SJCRH30 (cell line): ENCODE data around the gene ZNF846. TPM values are rescaled to one million over a fixed set of nuclear protein-coding genes. Genes with fewer than 3 reads are reported as not detected.
A peak's percentile ranks its signal among the peaks of the same experiment; 100 is the strongest.
"Not testable (repeated sequence)": the region's sequence is repeated elsewhere in the genome, so short reads cannot be mapped to it uniquely, and the experiment has no call there.

Experiments
- DNase-seq, 2 experiments: peaks; one replicate each; pipeline ENCODE4 v3.0.0-alpha.2; 2015 to 2020
- H3K27ac ChIP-seq: fragments of 250-450 bp; sonication (Bioruptor Pico); 2 replicates; pipeline ENCODE4 v1.5.1; 2020; ENCODE audit warnings: mild to moderate bottlenecking, moderate library complexity
- H3K27me3 ChIP-seq: fragments of 250-450 bp; sonication (Bioruptor Pico); 2 replicates; pipeline ENCODE4 v1.5.1; 2020; ENCODE audit warnings: mild to moderate bottlenecking, moderate library complexity
- H3K36me3 ChIP-seq: fragments of 250-450 bp; sonication (Bioruptor Pico); 2 replicates; pipeline ENCODE4 v1.5.1; 2020; ENCODE audit warnings: mild to moderate bottlenecking, moderate library complexity
- H3K4me1 ChIP-seq: fragments of 250-450 bp; sonication (Bioruptor Pico); 2 replicates; pipeline ENCODE4 v1.5.1; 2020; ENCODE audit warnings: mild to moderate bottlenecking, moderate library complexity
- H3K4me3 ChIP-seq: fragments of 250-450 bp; sonication (Bioruptor Pico); 2 replicates; pipeline ENCODE4 v1.5.1; 2020; ENCODE audit warnings: mild to moderate bottlenecking, moderate library complexity
- H3K9me3 ChIP-seq: fragments of 250-450 bp; sonication (Bioruptor Pico); replicated peaks from 2 replicates; pipeline ENCODE4 v1.5.1; 2020; ENCODE audit warnings: mild to moderate bottlenecking, moderate library complexity
- total RNA-seq: library from RNA; depleted of rRNA; stranded (reverse); fragments of >200 nt; shearing (Covaris generic); gene quantifications from 2 replicates; pipeline ENCODE4 v1.2.3, GENCODE V29; 2014; rRNA removed

ZNF846 gene
- total RNA-seq, result 0.89 and 3.1 TPM in 2 replicates

DNA sequence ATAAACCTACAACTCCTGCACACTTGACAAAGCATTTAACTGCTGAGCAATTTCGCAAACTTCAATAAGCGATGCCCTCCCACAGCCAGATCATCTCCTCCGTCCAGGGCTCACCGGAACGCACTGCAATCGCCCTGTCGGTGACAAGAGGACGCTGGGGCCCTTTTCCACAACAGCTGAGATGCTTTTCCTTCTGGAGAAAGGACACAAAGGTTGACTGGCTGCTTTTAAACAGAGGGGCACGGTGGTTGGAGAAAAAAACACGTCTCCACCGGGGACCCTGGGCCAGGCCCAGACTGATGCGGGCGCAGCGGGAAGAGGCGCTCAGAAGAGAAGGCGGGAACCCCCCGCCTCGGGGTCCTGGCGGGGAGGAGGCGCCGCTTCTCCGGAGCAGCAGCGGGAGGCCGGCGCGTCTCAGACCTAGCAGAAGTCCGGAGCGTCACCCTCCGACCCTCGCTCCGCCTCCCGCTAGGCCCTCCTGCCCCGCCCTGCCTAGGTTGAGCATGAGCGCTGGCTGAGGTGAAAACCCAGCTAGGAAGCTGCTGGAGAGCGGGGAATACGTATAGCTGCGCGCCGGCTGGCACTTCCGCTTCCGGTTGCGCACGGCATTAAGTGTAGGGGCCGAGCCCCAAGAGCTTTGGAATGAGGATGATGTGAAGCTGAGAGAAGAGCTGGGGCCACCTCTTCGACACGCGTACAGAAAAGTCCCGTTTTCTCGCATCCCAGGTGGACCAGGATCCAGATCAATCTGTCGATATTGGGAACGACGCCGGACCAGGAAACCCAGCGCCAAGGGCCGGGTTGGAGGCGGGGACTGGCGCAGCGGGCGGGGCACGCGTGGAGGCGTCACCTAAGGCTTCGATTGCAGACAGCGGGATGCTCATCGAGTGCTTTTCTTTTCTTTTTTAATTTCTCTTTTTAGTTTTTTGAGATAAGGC, at the start of gene ZNF846:
ZNF846 (minus strand) TSS at position 564 of the 938 bp plus-strand sequence. CDS start 3,788 bp downstream, outside the sequence.
- H3K27me3 ChIP-seq, result no peaks in the 10 kb centered on the region

DNA sequence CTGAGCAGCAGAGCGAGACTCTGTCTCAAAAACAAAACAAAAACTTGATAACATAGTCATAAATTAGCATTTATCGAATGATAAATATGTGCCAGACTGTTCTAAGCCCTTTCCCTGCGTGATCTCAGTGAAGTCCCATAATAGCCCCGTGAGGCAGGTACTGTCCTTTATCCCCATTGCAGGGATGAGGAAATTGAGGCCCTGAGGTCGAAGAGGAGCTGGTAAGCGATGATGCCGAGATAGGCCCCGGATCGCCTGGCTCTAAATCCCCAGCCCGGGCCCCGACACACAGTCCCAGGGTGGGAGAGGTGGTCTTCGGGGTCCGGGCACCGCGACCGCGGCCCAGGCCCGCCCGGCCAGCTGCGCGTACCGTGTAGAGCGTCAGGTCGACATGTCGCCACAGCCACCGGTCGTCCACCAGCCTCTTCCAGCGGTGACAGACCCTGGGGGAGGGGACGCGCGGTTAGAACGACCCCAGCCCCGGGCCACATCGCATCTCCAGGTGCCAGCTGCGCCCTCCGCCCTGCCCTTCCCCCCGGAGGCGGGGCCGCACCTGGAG, 49.7 kb upstream of the ZNF846 start:
- no peaks in the 10 kb centered on the region for H3K27me3 ChIP-seq
- peak overlapping the region; percentile 89 for H3K4me3 ChIP-seq
- no peaks in the 10 kb centered on the region; the same call in 1 of the 2 replicates for H3K4me1 ChIP-seq
- no peaks in the 10 kb centered on the region; the same call in 1 of the 2 replicates for H3K9me3 ChIP-seq
- DNase-seq, result no peak
- peak overlapping the region; percentile 83 for H3K27ac ChIP-seq
- H3K36me3 ChIP-seq, result peaks cover 10% of the 10 kb centered on the region

More for the DNA sequence above, at the start of gene ZNF846:
- Histone ChIP-seq H3K36me3 (no peaks in the 10 kb centered on the region), H3K27ac (peak within 1 kb of the TSS; percentile 58), H3K9me3 (no peaks in the 10 kb centered on the region), H3K4me1 (no peaks in the 10 kb centered on the region), H3K4me3 (peak within 1 kb of the TSS; percentile 66)
- DNase-seq, result peak; percentile 96

DNA sequence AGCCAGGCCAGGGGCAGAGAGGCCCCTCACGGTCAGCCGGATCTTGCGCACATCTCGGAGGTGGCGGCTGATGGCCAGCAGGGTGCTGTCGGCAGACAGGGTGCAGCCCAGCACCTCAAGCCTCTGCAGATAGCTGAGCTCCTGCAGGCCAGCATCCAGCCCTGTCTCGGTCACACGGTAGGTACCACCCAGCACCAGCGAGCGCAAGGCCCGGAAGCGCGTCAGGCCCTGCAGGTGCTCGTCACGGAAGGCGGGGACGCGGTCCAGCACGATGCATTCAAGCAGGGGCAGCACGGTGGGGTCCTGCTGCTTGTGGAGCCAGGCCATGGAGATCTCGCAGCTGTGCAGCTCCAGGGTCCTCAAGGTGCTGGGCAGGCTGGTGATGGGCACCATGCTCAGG, 42.6 kb upstream of the ZNF846 start:
- no peak overlapping the region for H3K4me3 ChIP-seq
- no peaks in the 10 kb centered on the region; the same call in 1 of the 2 replicates for H3K9me3 ChIP-seq
- H3K36me3 ChIP-seq, result peaks cover 21% of the 10 kb centered on the region
- H3K4me1 ChIP-seq, result no peaks in the 10 kb centered on the region
- H3K27me3 ChIP-seq, result no peaks in the 10 kb centered on the region
- H3K27ac ChIP-seq, result no peak overlapping the region
- DNase-seq, result no peak

DNA sequence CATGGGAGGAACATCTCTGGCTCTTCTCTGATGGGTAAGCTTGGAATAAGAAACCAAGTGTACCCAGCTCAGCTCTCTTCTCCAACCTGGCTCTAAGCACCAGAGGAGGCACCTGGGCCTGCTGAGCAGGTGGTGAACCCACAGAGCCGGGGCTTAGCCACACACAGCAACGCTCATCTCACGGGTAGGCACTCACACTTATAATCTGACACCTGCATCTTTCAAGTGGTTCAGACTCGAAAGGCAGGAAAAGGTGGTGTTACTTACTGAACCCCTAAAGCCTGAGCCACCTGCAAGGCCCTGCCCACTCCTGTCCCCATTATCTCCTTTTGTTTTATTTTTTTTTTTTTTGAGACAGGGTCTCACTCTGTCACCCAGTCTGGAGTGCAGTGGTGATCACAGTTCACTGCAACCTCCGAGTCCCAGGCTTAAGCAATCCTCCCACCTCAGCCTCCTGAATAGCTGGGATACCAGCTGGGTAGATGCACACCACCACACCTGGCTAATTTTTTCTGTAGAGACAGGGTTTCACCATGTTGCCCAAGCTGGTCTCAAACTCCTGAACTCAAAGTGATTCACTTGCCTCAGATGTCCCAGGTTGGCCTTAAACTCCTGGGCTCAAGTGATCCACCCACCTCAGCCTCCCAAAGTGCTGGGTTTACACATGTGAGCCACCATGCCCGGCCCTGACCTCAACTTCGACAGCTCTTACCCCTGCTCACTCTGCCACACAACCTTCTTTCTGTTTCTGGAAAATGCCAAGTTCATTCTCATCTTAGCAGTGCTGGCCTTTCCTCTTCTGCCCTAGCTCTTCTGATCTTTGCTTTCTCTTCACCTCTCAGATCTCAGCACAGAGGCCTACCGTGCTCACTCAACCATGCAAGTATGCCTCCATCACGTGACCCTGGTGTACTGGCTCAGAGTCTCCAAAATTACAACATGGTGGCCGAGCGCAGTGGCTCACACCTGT, 40.6 kb upstream of the ZNF846 start:
- no peaks in the 10 kb centered on the region for H3K27me3 ChIP-seq
- no peaks in the 10 kb centered on the region for H3K9me3 ChIP-seq
- H3K36me3 ChIP-seq, result peaks cover 23% of the 10 kb centered on the region
- no peak overlapping the region for H3K4me3 ChIP-seq
- H3K27ac ChIP-seq, result no peak overlapping the region
- no peaks in the 10 kb centered on the region for H3K4me1 ChIP-seq
- no peak for DNase-seq

DNA sequence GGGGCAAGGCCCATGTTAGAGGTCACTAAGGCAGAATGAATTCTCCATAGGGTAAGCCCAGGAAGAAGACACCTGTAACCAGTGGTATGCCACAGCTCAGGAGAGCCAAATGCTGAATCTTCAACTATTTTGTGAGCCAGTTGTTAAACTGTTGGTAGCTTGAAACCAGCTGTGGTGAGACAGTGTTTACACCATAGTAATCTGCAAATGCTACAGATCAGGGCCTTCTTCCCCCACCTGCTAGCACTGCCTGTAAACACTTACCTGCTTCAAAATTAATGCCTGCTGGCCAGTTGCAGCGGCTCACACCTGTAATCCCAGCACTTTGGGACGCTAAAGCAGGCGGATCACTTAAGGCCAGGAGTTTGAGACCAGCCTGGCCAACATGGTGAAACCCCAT, 38.3 kb upstream of the ZNF846 start:
- DNase-seq, result no peak
- H3K27ac ChIP-seq, result no peak overlapping the region
- H3K36me3 ChIP-seq, result peaks cover 15% of the 10 kb centered on the region
- no peaks in the 10 kb centered on the region for H3K9me3 ChIP-seq
- no peaks in the 10 kb centered on the region for H3K4me1 ChIP-seq
- no peaks in the 10 kb centered on the region for H3K27me3 ChIP-seq
- no peak overlapping the region for H3K4me3 ChIP-seq

DNA sequence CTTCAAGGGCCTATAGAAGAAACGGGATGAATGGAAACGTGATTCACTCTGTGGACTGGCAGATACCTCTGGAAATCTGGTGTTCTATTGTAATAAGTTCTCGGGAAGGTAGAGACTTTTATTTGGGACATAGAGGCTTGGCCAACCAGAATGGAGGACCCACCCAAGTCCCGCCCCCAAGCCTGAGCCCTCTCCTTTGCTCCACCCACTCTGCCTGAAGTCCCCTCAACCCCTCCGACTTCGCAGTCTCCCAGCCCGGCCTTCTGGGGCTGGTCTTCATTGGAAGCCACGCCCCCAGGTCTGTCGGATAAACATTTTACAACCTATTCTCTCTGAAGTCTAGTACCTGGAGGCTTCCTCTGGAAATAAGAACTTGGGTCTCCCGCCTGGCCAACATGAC, 33.4 kb upstream of the ZNF846 start:
- peaks cover 3% of the 10 kb centered on the region; the same call in 1 of the 2 replicates for H3K36me3 ChIP-seq
- no peak overlapping the region for H3K4me3 ChIP-seq
- no peaks in the 10 kb centered on the region for H3K4me1 ChIP-seq
- H3K9me3 ChIP-seq, result no peaks in the 10 kb centered on the region
- no peak for DNase-seq
- H3K27me3 ChIP-seq, result no peaks in the 10 kb centered on the region
- no peak overlapping the region for H3K27ac ChIP-seq

DNA sequence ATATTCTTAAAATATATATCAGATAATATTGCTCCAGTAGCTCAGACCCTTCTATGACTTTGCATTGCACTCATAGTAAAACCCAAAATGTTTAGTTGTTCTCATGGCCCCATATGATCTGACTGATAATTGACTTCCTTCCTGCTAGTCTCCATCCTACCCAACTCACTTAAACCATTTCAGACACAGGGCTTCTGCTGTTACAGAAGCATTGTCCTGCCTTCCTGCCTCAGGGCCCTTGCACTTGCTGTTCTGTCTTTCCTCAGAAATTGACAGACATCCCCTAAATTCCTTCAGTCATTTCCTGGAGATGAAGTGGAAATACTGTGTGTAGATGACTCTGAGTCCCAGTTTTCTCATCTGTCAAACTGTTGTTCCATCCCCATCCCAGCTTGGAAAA, 30.6 kb upstream of the ZNF846 start:
- no peaks in the 10 kb centered on the region for H3K4me1 ChIP-seq
- no peak for DNase-seq
- H3K9me3 ChIP-seq, result no peaks in the 10 kb centered on the region
- H3K27me3 ChIP-seq, result no peaks in the 10 kb centered on the region
- no peak overlapping the region for H3K4me3 ChIP-seq
- no peaks in the 10 kb centered on the region for H3K36me3 ChIP-seq
- H3K27ac ChIP-seq, result no peak overlapping the region

DNA sequence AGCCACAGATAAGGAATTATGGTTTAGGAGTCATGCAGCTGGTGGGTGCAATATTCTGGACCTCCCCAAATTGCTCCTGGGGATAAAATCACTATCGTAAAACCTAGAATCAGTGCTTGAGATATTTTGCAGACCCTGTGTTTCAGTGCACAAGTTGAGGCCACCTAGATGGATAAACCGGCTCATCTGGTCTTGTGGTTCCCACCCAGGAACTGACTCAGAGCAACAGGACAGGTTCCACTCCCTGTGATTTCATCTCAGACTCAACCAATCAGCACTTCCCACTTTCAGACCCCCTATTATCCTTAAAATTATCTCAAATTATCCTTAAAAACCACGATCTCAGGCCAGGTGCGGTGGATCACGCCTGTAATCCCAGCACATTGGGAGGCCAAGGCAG, 29.3 kb upstream of the ZNF846 start:
- H3K4me3 ChIP-seq, result no peak overlapping the region
- no peaks in the 10 kb centered on the region for H3K27me3 ChIP-seq
- no peak for DNase-seq
- H3K36me3 ChIP-seq, result no peaks in the 10 kb centered on the region
- H3K4me1 ChIP-seq, result no peaks in the 10 kb centered on the region
- H3K9me3 ChIP-seq, result no peaks in the 10 kb centered on the region
- H3K27ac ChIP-seq, result no peak overlapping the region

DNA sequence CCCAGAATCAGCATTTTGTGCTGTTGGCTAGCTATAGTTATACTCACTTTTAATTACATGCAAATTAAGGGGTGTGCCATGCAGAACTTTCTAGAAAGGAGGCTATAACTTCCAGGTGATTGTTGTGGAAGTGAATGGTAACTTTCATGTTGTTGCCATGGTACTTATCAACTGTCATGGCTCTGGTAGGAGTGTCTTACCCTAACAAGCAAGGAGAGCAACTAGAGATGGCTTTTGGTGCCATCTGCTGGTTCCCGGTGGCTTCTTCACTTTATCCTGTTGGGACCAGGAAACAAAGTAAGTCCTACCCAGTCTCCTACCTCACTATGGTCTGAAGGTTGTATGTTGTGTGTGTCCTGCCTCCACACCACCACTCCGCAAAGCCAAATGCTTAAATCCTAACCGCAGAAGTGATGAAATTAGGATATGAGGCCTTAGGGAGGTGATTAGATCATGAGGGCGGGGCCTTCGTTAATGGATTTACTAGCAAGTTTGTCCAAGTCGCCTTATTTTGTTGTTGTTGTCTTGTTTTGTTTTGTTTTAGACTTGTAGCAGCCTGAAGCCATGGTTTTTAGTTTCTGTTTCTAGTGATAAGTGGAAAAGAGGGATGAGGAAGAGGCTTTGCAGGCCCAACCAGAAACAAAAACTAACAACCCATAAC, 27.7 kb upstream of the ZNF846 start:
- H3K4me3 ChIP-seq, result no peak overlapping the region
- peak; percentile 74 to 89 for DNase-seq
- H3K4me1 ChIP-seq, result no peaks in the 10 kb centered on the region
- no peak overlapping the region for H3K27ac ChIP-seq
- no peaks in the 10 kb centered on the region for H3K36me3 ChIP-seq
- no peaks in the 10 kb centered on the region for H3K9me3 ChIP-seq
- no peaks in the 10 kb centered on the region for H3K27me3 ChIP-seq

DNA sequence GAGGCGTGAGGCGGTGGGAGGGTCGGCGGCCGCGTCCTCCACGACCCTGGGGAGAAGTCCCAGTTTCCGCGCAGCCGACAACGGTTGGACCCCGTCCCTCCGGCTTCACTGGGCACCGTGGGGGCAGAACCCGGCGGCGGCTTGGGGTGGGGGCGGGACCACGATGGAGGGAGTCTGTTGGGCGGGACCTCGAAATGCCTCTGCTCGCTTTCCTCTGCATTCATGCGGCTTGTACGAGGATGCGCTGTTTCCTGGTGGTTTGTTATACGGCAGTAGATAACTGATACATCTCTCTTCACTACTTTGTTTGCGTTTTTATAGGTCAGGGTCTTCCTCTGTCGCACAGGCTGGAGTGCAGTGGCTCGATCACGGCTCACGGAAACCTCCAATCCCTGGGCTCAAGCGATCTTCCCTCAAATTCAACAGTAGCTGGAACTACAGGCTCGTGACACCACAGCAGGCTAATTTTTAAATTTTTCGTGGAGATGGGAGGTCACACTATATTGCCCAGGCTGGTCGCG, 24.6 kb upstream of the ZNF846 start:
- Histone ChIP-seq H3K27ac (no peak overlapping the region), H3K27me3 (no peaks in the 10 kb centered on the region), H3K36me3 (no peaks in the 10 kb centered on the region), H3K4me3 (peak overlapping the region; percentile 61), H3K4me1 (no peaks in the 10 kb centered on the region), H3K9me3 (no peaks in the 10 kb centered on the region)
- peak; percentile 24 to 38 for DNase-seq

DNA sequence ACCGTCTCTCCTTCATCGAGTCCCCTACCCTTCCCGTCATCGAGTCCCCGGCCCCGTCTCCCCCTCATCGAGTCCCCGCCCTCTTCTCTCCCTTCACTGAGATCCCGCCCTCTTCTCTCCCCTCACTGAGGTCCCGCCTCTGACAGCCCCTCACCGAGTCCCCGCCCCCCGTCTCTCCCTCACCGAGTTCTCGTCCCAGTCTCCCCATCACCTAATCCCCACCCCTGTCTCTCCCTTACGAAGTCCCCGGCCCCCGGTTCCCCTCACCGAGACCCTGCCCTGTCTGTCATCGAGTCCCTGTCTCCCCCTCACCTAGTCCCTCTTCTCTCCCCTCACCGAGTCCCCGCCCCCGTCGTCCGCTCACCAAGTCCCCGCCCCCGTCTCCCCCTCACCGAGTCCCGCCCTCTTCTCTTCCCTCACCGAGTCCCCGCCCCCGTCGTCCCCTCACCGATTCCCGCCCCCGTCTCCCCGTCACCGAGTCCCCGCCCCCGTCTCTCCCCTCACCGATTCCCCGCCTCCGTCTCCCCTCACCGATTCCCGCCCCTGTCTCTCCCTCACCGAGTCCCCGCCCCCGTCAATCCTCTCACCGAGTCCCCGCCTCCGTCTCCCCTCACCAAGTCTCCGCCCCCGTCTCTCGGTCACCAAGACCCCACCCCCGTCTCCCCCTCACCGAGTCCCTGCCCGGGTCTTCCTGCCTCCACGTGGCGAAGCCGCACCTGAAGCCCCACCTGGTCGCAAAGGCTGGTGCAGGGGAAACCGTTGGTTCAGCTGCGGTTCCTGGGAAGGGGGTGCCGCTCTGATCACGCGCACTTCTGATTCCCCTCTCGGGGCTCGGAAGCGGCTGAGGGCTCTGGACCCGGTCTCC, 23.9 kb upstream of the ZNF846 start:
- Histone ChIP-seq H3K9me3 (no peaks in the 10 kb centered on the region), H3K4me3 (peak overlapping the region; percentile 61), H3K4me1 (no peaks in the 10 kb centered on the region), H3K27me3 (no peaks in the 10 kb centered on the region), H3K27ac (no peak overlapping the region), H3K36me3 (no peaks in the 10 kb centered on the region)
- DNase-seq, result peak; percentile 87 to 89

DNA sequence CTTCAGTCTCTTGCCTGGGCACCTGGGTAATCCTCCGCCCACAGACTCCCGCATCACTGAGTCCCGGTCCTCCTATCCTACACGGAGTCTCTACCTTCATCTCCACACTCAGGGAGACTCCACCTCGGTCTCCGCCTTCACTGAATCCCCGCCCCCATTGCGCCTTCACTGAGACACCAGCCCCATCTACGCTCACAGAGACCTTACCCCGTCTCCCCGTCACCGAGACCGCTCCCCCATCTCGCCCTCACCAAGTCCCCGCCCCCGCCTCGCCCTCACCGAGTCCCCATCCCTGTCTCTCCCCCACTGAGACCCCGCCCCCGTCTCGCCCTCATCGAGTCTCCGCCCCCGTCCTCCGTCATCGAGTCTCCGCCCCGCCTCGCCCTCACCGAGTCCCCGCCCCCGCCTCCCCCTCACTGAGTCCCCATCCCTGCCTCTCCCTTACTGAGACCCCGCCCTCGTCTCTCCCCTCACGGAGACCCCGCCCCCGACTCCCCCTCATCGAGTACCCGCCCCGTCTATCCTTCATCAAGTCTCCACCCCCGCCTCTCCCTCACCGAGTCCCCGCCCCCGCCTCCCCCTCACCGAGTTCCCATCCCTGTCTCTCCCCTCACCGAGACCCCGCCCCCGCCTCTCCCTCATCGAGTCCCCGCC, 23.1 kb upstream of the ZNF846 start:
- Histone ChIP-seq H3K9me3 (no peaks in the 10 kb centered on the region), H3K36me3 (no peaks in the 10 kb centered on the region), H3K4me3 (peak overlapping the region; percentile 58), H3K27ac (no peak overlapping the region), H3K27me3 (no peaks in the 10 kb centered on the region), H3K4me1 (no peaks in the 10 kb centered on the region)
- DNase-seq, result peak; percentile 94 to 95

DNA sequence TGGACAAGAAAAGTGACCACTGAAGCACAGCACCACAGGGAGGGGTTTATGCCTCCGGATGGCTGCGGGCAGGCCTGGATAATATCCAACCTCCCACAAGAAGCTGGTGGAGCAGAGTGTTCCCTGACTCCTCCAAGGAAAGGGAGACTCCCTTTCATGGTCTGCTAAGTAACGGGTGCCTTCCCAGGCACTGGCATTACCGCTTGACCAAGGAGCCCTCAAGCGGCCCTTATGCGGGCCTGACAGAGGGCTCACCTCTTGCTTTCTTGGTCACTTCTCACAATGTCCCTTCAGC, 22.5 kb upstream of the ZNF846 start:
- H3K36me3 ChIP-seq, H3K27ac ChIP-seq, H3K4me1 ChIP-seq, DNase-seq, H3K27me3 ChIP-seq, H3K9me3 ChIP-seq: not testable (repeated sequence)
- H3K4me3 ChIP-seq, result peak overlapping the region; percentile 58
